ENCODE measurements around the gene SEC61B. TPM values are rescaled to one million over a fixed set of nuclear protein-coding genes. Genes with fewer than 3 reads are reported as not detected.

SEC61B gene
- 100 to 1,000 TPM; 104 to 116 TPM for total RNA-seq

GRCh38 chr9:99221621-99222415 is at the start of gene SEC61B, which contains the start of gene ALG2:
Gene SEC61B, plus strand, starts transcription at chr9:99222282. Its CDS starts 82 bp downstream, at chr9:99222364.
Gene ALG2, minus strand, starts transcription at chr9:99221942. Its CDS starts 48 bp downstream, at chr9:99221894.
- Mint-ChIP-seq H3K27ac (peak within 1 kb of the TSS; percentile 99), H3K9me3 (no peaks in the 10 kb centered on the region), H3K27me3 (no peaks in the 10 kb centered on the region), H3K4me1 (peaks cover 60% of the 10 kb centered on the region), H3K36me3 (ENCODE audit: low read depth) (peaks cover 35% of the 10 kb centered on the region), H3K4me3 (peak within 1 kb of the TSS; percentile 98)
- CTCF ChIA-PET = interaction anchor here (0.8 to 5.4 kb wide), 7 partner anchors 10 to 74 kb away, joined by 3 to 30 read pairs (median 3); no protein-coding TSS in a partner anchor
- POLR2A ChIA-PET = interaction anchor here (1.0 kb wide), 1 partner anchor 49 kb away, joined by 3 read pairs; no protein-coding TSS in a partner anchor
- DNase-seq = peak; percentile 94

DNA sequence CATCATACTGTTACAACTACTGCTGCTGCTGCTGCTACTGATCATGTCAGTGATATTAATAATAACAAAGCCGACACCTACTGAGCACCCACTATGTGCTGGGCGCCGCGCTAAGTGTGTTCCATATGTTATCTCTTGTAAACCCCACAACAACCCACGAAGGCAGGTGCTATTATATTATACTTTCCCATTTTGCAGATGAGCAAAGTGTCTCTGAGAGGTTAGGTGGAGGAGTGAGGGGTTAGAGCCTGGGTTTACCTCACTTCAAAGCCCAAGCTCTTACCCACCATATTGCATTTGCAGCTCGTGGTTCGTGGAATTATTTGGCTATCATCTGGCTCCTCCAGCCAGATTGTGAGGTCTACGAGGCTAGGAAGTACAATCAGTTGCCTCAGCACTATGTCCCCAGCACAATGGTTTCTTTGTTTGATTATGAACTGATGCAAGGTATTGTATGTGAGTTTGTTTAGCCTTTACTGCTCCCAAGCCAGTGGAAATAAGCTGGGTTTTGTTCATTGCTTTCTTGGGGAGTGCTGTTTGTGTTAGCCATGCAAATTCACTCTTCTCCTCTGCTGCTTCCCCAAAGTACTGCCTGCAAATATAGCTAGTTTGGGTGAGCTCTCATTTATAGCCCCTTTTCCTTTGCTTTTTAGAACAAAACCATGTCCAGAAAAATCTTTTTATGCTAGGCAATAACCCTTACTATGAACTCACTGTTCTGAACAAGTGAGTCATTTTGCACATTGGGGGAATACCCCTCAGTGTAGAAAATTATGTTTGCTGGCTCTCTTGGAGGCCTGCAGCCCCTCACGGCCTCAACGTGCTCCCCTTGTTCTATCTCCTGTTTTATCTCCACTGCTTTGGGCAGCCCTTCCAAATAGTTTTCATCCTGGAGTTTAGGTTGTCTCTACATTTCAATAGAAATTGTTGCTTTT is 48.2 kb upstream of the SEC61B start:
- Mint-ChIP-seq H3K9me3 (no peaks in the 10 kb centered on the region), H3K4me1 (peaks cover 6% of the 10 kb centered on the region), H3K27ac (no peak overlapping the region), H3K4me3 (no peak overlapping the region), H3K36me3 (ENCODE audit: low read depth) (no peaks in the 10 kb centered on the region), H3K27me3 (no peaks in the 10 kb centered on the region)
- CTCF ChIA-PET = interaction anchor here (0.7 to 2.4 kb wide), 6 partner anchors 11 to 830 kb away, joined by 3 to 10 read pairs (median 3); no protein-coding TSS in a partner anchor
- POLR2A ChIA-PET = no interaction called here
- DNase-seq = no peak

DNA sequence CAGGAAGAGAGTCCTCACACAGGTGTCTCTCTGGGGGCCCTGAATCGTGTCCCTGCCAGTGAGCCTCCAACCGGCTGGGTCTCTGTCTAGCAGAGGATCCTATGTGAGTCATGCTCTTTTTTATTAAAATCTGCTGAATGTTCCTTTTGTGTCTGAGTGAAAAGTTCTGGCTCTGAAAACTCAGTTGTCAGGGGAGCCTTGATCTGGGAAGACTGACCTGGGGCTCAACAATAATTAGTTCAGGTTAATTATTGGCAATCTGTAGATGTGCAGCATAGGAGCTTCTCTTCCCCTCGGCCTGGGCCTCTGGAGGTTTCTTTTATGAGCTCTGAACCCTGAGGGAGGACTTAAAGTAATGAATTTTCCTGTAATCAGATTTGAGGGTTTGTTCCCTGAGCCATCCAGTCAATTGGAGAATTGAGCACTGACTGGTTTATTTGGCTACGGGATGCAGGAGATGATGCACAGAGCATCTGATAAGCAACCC is 45.5 kb upstream of the SEC61B start:
- ChIA-PET CTCF (interaction anchor here (3.9 kb wide), 1 partner anchor 9 kb away, joined by 13 read pairs; no protein-coding TSS in a partner anchor), POLR2A (interaction anchor here (0.5 kb wide), 1 partner anchor 326 kb away, joined by 3 read pairs; no protein-coding TSS in a partner anchor)
- Mint-ChIP-seq H3K4me1 (peaks cover 30% of the 10 kb centered on the region), H3K9me3 (no peaks in the 10 kb centered on the region), H3K27ac (no peak overlapping the region), H3K36me3 (ENCODE audit: low read depth) (no peaks in the 10 kb centered on the region), H3K4me3 (no peak overlapping the region), H3K27me3 (no peaks in the 10 kb centered on the region)
- DNase-seq = no peak

- no peaks in the 10 kb centered on the region for H3K9me3 Mint-ChIP-seq
- ChIA-PET CTCF (interaction anchor here (1.1 to 3.9 kb wide), 3 partner anchors 8 to 43 kb away, joined by 3 to 13 read pairs (median 5); no protein-coding TSS in a partner anchor), POLR2A (no interaction called here)
- H3K4me1 Mint-ChIP-seq = peaks cover 41% of the 10 kb centered on the region
- DNase-seq = no peak
- no peaks in the 10 kb centered on the region for H3K36me3 Mint-ChIP-seq (ENCODE audit: low read depth)
- no peak overlapping the region for H3K27ac Mint-ChIP-seq
- no peaks in the 10 kb centered on the region for H3K27me3 Mint-ChIP-seq
- no peak overlapping the region for H3K4me3 Mint-ChIP-seq
Observed at GRCh38 chr9:99177576-99178366, 44.3 kb upstream of the SEC61B start.

- peaks cover 50% of the 10 kb centered on the region for H3K4me1 Mint-ChIP-seq
- POLR2A ChIA-PET = no interaction called here
- H3K36me3 Mint-ChIP-seq (ENCODE audit: low read depth) = no peaks in the 10 kb centered on the region
- CTCF ChIA-PET = interaction anchor here (0.6 to 3.9 kb wide), 4 partner anchors 9 to 41 kb away, joined by 3 to 13 read pairs (median 4); no protein-coding TSS in a partner anchor
- no peaks in the 10 kb centered on the region for H3K27me3 Mint-ChIP-seq
- H3K27ac Mint-ChIP-seq = no peak overlapping the region
- no peaks in the 10 kb centered on the region for H3K9me3 Mint-ChIP-seq
- H3K4me3 Mint-ChIP-seq = no peak overlapping the region
- DNase-seq = no peak
Observed at GRCh38 chr9:99178912-99179872, 42.9 kb upstream of the SEC61B start.

DNA sequence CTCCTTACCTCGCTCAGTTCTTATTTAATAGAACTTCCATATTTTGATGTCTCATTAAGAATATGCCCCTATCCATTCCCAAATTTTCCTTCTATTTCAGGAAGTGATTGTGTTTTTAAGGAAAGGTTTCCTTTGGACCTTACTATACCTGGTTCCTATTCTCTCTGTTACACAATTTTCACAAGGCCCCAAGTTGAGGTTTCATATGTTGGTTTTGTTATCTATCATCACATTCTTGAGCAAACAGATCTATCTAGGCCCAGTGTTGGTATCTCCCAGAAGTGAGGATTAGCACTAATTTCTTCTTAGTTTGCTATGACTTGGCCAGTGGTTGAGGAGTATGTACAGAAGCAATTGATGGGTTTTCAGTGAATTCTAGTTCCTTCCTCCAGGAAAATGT is 41.9 kb upstream of the SEC61B start:
- H3K9me3 Mint-ChIP-seq = no peaks in the 10 kb centered on the region
- POLR2A ChIA-PET = no interaction called here
- no peaks in the 10 kb centered on the region for H3K27me3 Mint-ChIP-seq
- H3K27ac Mint-ChIP-seq = no peak overlapping the region
- CTCF ChIA-PET = no interaction called here
- no peak for DNase-seq
- H3K4me3 Mint-ChIP-seq = no peak overlapping the region
- H3K36me3 Mint-ChIP-seq (ENCODE audit: low read depth) = no peaks in the 10 kb centered on the region
- H3K4me1 Mint-ChIP-seq = peaks cover 55% of the 10 kb centered on the region

GRCh38 chr9:99180662-99181061 is 41.4 kb upstream of the SEC61B start:
- ChIA-PET POLR2A (no interaction called here), CTCF (no interaction called here)
- Mint-ChIP-seq H3K9me3 (no peaks in the 10 kb centered on the region), H3K4me3 (no peak overlapping the region), H3K4me1 (peaks cover 55% of the 10 kb centered on the region), H3K27ac (no peak overlapping the region), H3K27me3 (no peaks in the 10 kb centered on the region), H3K36me3 (ENCODE audit: low read depth) (no peaks in the 10 kb centered on the region)
- no peak for DNase-seq

GRCh38 chr9:99181206-99181605 is 40.9 kb upstream of the SEC61B start:
- no peak overlapping the region for H3K27ac Mint-ChIP-seq
- H3K27me3 Mint-ChIP-seq = no peaks in the 10 kb centered on the region
- ChIA-PET CTCF (no interaction called here), POLR2A (no interaction called here)
- H3K4me1 Mint-ChIP-seq = peaks cover 55% of the 10 kb centered on the region
- H3K9me3 Mint-ChIP-seq = no peaks in the 10 kb centered on the region
- H3K36me3 Mint-ChIP-seq (ENCODE audit: low read depth) = no peaks in the 10 kb centered on the region
- DNase-seq = no peak
- no peak overlapping the region for H3K4me3 Mint-ChIP-seq

- ChIA-PET POLR2A (no interaction called here), CTCF (no interaction called here)
- Mint-ChIP-seq H3K4me1 (peaks cover 59% of the 10 kb centered on the region), H3K27ac (no peak overlapping the region), H3K4me3 (no peak overlapping the region), H3K9me3 (no peaks in the 10 kb centered on the region), H3K27me3 (no peaks in the 10 kb centered on the region), H3K36me3 (ENCODE audit: low read depth) (no peaks in the 10 kb centered on the region)
- DNase-seq = no peak
Observed at GRCh38 chr9:99181621-99182020, 40.5 kb upstream of the SEC61B start.

GRCh38 chr9:99182356-99182755 is 39.7 kb upstream of the SEC61B start:
- H3K9me3 Mint-ChIP-seq = no peaks in the 10 kb centered on the region
- H3K4me1 Mint-ChIP-seq = peaks cover 60% of the 10 kb centered on the region
- POLR2A ChIA-PET = no interaction called here
- no peak overlapping the region for H3K27ac Mint-ChIP-seq
- no peak for DNase-seq
- CTCF ChIA-PET = interaction anchor here (1.6 kb wide), 1 partner anchor 9 kb away, joined by 4 read pairs; no protein-coding TSS in a partner anchor
- H3K4me3 Mint-ChIP-seq = no peak overlapping the region
- H3K36me3 Mint-ChIP-seq (ENCODE audit: low read depth) = no peaks in the 10 kb centered on the region
- no peaks in the 10 kb centered on the region for H3K27me3 Mint-ChIP-seq

DNA sequence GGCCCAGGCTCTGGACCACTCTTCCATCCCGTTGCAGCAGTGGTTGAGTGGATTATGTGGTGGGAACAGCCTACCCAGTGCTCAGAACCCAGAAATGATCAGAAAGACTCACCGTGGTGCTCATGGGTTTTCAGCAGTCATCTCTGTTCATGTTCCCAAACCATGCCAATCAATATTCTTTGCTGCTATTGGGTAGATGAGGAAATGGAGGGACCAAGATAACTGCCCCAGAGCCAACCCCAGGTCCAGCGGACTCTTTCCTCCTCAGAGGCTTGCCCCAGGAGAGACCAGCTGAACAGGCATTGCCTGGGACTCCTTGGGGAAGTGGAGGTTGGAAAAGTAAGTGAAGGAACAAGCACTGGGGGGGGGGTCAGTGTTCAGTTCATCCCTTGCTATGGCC is 38.5 kb upstream of the SEC61B start:
- H3K4me1 Mint-ChIP-seq = peaks cover 57% of the 10 kb centered on the region
- no peak for DNase-seq
- ChIA-PET POLR2A (no interaction called here), CTCF (interaction anchor here (0.6 to 1.6 kb wide), 3 partner anchors 8 to 90 kb away, joined by 3 to 4 read pairs (median 4); no protein-coding TSS in a partner anchor)
- no peaks in the 10 kb centered on the region for H3K27me3 Mint-ChIP-seq
- H3K9me3 Mint-ChIP-seq = no peaks in the 10 kb centered on the region
- no peak overlapping the region for H3K27ac Mint-ChIP-seq
- no peaks in the 10 kb centered on the region for H3K36me3 Mint-ChIP-seq (ENCODE audit: low read depth)
- H3K4me3 Mint-ChIP-seq = no peak overlapping the region

All from activated CD4-positive, alpha-beta T cell treated with anti-CD3 and anti-CD28 coated beads, Interleukin-2, amount 10 ng/mL, durations not matched to agents 7 days and 5 days (primary cell).